K562 (cell line): ENCODE measurements around the gene SLC25A21. TPM values are rescaled to one million over a fixed set of nuclear protein-coding genes. Genes with fewer than 3 reads are reported as not detected.

Experiments
- DPF2 ChIP-seq: fragments of 450-650 bp; IDR thresholded peaks from 2 replicates; pipeline ENCODE4 v1.6.1; 2016
- HMGN3 ChIP-seq: IDR thresholded peaks from 2 replicates; pipeline ENCODE4 v1.6.1; 2011; ENCODE audit warnings: borderline replicate concordance, low read depth, mild to moderate bottlenecking, mixed read lengths, low read length; ENCODE audit not compliant: insufficient read length; ENCODE audit errors: extremely low read depth
- MTA1 ChIP-seq: fragments of 450-650 bp; IDR thresholded peaks from 2 replicates; pipeline ENCODE4 v1.6.1; 2017; ENCODE audit warnings: borderline replicate concordance
- RBM14 ChIP-seq: fragments of 200-400 bp; formaldehyde crosslinking; IDR thresholded peaks from 2 replicates; pipeline ENCODE4 v1.6.1; 2018; ENCODE audit warnings: low read depth, mild to moderate bottlenecking, low read length, moderate library complexity, borderline replicate concordance; ENCODE audit not compliant: insufficient read depth
- STAG1 ChIP-seq: sonication (generic); formaldehyde crosslinking; IDR thresholded peaks from 2 replicates; pipeline ENCODE4 v1.5.0; 2020; ENCODE audit warnings: missing genetic modification reagents, borderline replicate concordance
- TAF7 ChIP-seq: fragments of 450-650 bp; IDR thresholded peaks from 2 replicates; pipeline ENCODE4 v1.6.1; 2016; ENCODE audit warnings: missing genetic modification characterization, missing compliant biosample characterization
- TEAD2 ChIP-seq: fragments of 450-650 bp; IDR thresholded peaks from 2 replicates; pipeline ENCODE4 v1.6.1; 2016; ENCODE audit warnings: missing genetic modification characterization, control low read depth, missing compliant biosample characterization
- ZNF184 ChIP-seq: sonication (generic); formaldehyde crosslinking; IDR thresholded peaks from 2 replicates; pipeline ENCODE4 v1.5.0; 2020; ENCODE audit warnings: missing genetic modification reagents
- polyA plus RNA-seq, 8 experiments: library from polyadenylated mRNA; depleted of rRNA in 4 of 8; stranded (reverse) in 5 of 8; unstranded in 3 of 8; fragments of >200 nt; fragmentation: Nextera tagmentation in 2 of 8; fragmentation: Illumina TruSeq in 1 of 8; extraction: Ambion mirVana in 2 of 8; extraction: Trizol in 1 of 8; gene quantifications; 2 replicates each; pipeline versions ENCODE4 v1.2.1 to v1.2.3, GENCODE V29; 2011 to 2014; ENCODE audit warnings: inconsistent platforms in 1 of 8, missing spikeins in 1 of 8
- total RNA-seq, 7 experiments: library from RNA; depleted of rRNA in 6 of 7; stranded (reverse); fragments of >200 nt in 6 of 7; fragmentation: Illumina TruSeq in 2 of 7; extraction: Trizol in 2 of 7; gene quantifications; 2 replicates each; pipeline versions ENCODE4 v1.2.1 to v1.2.3, GENCODE V29; 2011 to 2021; ENCODE audit warnings: low replicate concordance in 1 of 7
- TF ChIP-seq, protein P1 (sequence below): IDR thresholded peaks from 2 replicates; pipeline ENCODE4 v1.6.1; 2016; ENCODE audit warnings: missing genetic modification characterization, missing compliant biosample characterization
- TF ChIP-seq, protein P2 (sequence below), 2 experiments: IDR thresholded peaks; 2 replicates each; pipeline ENCODE4 v1.6.1; 2011; ENCODE audit warnings: borderline replicate concordance in 1 of 2, control low read depth in 1 of 2, low read depth in 1 of 2, low read length in 1 of 2, mild to moderate bottlenecking in 1 of 2, mixed read lengths in 1 of 2, moderate library complexity in 1 of 2; ENCODE audit not compliant: insufficient read depth in 1 of 2, insufficient read length in 1 of 2, poor library complexity in 1 of 2, severe bottlenecking in 1 of 2; ENCODE audit errors: extremely low read depth in 1 of 2
- TF ChIP-seq, protein P3 (sequence below): sonication (generic); formaldehyde crosslinking; IDR thresholded peaks from 2 replicates; pipeline ENCODE4 v1.5.0; 2020; ENCODE audit warnings: missing genetic modification reagents
- TF ChIP-seq, protein P4 (sequence below): fragments of 250-450 bp; sonication (Bioruptor Pico); IDR thresholded peaks from 2 replicates; pipeline ENCODE4 v1.5.0; 2021; ENCODE audit warnings: mild to moderate bottlenecking, moderate library complexity

Gene SLC25A21
- total and polyA plus RNA-seq, 9 of the 15 experiments (the other 6 are each of a cell fraction or from before 2014, with no cell fraction given), result 15.2 to 46.7 (median 28.7) TPM

DNA sequence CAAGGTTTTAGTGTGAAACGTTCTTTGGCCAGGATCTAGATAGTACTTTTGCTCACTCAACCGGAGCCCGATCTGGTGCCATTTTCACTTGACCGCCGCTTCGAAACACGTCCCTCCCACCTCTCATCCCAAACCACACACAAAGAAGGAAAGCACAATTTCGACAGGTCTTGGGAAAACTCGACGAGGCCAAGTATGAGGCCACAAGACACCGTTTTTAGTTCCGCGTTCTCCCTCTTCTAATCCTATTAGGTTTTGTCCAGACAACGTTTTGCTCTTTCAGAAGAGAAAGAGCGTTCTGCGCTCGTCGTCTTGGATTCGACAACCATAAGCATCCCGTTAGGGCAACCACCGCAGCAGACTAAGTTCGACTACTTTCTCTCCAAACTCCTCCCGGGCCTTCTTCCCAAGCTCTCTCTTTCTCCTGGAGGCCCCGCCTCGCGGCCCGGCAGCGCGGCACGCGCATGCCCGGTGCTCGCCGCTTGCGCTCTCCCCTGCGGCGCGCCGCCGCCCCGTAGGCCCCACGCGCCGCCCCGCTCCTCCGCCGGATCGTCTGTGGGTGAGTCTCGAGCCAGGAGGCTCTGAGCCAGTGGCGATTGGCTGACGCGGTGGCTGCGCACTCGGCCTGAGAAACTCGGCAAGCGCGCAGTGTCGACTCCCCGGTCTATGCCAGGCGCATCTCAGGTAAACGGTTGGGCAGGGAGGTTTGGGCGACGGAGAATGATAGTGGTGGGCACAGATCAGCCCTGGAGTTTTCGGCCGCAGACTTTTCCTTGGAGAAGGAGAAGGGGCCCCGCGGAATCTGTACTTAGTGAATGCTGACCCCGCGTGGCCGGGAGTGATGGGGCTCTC, 25.2 kb upstream of the SLC25A21 start, which contains the start of gene MIPOL1 (continued):
- TF ChIP-seq, protein P1, sequence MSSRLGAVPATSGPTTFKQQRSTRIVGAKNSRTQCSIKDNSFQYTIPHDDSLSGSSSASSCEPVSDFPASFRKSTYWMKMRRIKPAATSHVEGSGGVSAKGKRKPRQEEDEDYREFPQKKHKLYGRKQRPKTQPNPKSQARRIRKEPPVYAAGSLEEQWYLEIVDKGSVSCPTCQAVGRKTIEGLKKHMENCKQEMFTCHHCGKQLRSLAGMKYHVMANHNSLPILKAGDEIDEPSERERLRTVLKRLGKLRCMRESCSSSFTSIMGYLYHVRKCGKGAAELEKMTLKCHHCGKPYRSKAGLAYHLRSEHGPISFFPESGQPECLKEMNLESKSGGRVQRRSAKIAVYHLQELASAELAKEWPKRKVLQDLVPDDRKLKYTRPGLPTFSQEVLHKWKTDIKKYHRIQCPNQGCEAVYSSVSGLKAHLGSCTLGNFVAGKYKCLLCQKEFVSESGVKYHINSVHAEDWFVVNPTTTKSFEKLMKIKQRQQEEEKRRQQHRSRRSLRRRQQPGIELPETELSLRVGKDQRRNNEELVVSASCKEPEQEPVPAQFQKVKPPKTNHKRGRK (tag), result no peak
- TF ChIP-seq, protein P2, sequence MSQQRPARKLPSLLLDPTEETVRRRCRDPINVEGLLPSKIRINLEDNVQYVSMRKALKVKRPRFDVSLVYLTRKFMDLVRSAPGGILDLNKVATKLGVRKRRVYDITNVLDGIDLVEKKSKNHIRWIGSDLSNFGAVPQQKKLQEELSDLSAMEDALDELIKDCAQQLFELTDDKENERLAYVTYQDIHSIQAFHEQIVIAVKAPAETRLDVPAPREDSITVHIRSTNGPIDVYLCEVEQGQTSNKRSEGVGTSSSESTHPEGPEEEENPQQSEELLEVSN (IDR thresholded peaks at IDR 0.05; ENCODE audit: borderline replicate concordance in 1 of 2, extremely low read depth in 1 of 2, insufficient read depth in 1 of 2, insufficient read length in 1 of 2, low read depth in 1 of 2, low read length in 1 of 2, poor library complexity in 1 of 2, severe bottlenecking in 1 of 2), result peak; percentile 12 to 82
- peak; percentile 57; the same call in 1 of the 2 replicates for TF ChIP-seq TAF7 (tag)
- TF ChIP-seq RBM14, result no peak
- peak; percentile 78 for TF ChIP-seq MTA1
- no peak for TF ChIP-seq HMGN3
- TF ChIP-seq, protein P3, sequence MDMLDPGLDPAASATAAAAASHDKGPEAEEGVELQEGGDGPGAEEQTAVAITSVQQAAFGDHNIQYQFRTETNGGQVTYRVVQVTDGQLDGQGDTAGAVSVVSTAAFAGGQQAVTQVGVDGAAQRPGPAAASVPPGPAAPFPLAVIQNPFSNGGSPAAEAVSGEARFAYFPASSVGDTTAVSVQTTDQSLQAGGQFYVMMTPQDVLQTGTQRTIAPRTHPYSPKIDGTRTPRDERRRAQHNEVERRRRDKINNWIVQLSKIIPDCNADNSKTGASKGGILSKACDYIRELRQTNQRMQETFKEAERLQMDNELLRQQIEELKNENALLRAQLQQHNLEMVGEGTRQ (CRISPR knock-in tag), result peak; percentile 12; the same call in 1 of the 2 replicates
- TF ChIP-seq ZNF184 (CRISPR knock-in tag), result no peak
- TF ChIP-seq DPF2, result no peak
- TF ChIP-seq, protein P4, sequence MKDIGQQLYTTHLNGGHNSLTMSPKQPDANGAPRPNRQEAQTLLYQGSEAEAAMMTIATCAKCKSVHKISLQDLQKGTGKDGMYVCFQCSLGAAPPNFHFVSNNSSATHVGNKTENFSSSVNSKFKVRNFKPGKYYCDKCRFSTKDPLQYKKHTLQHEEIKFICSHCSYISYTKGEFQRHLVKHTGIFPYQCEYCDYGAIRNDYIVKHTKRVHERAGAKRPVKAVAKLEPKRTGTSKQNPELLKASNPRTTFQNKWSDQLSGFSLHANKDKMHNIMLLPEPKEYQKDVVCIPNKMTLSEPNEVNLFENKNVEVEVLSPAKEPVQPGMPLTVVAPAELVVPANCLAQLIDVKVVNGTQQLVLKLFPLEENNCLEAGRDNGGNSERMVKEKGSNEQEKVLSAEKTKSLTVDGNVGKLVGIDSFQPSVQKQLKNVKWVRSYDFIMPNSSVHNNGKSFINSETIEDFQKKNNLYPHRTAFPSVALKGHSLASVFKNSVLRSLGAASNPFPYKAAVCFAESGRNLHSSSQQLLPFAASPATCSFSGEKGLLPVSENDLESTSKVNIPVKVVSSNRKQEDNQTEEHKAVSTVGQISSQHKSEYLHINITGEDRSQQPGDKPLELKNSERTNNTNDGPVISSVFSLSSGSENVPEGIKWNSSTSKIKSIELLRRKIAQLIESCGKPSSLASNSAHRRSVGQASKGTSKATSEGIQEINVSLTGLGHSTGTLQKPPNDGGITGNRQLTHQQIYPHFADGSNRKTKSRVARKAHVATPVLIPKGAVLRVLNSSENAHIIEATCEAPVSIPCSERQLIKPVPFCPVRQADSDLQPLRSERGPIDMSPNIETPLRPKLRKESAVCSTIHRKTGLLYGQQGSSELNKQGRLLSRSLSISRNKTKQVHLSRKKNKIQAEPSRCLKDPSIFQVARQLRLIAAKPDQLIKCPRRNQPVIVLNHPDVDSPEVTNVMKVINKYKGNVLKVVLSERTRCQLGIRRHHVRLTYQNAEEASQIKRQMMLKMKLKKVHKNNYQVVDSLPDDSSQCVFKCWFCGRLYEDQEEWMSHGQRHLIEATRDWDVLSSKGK (CRISPR knock-in tag), result no peak
- TF ChIP-seq TEAD2 (tag), result no peak
- no peak; the same call in 1 of the 2 replicates for TF ChIP-seq STAG1 (CRISPR knock-in tag)
